HEK293T (cell line): ENCODE results near the gene TSPAN12.

Experiments
- BHLHE40 ChIP-seq: fragments of 450-650 bp; IDR thresholded peaks from 2 replicates; pipeline ENCODE4 v1.6.1; 2016; ENCODE audit warnings: mild to moderate bottlenecking, moderate library complexity, borderline replicate concordance
- ELF4 ChIP-seq: fragments of 450-650 bp; IDR thresholded peaks from 2 replicates; pipeline ENCODE4 v1.6.1; 2017; ENCODE audit warnings: antibody characterized with exemption
- FOXA1 ChIP-seq: fragments of 450-650 bp; IDR thresholded peaks from 2 replicates; pipeline ENCODE4 v1.6.1; 2016; ENCODE audit warnings: mild to moderate bottlenecking
- FOXM1 ChIP-seq: fragments of 450-650 bp; IDR thresholded peaks from 2 replicates; pipeline ENCODE4 v1.6.1; 2017; ENCODE audit warnings: mild to moderate bottlenecking, borderline replicate concordance
- L3MBTL2 ChIP-seq: fragments of 450-650 bp; conservative IDR thresholded peaks from 2 replicates; pipeline ENCODE4 v1.6.1; 2016; ENCODE audit warnings: mild to moderate bottlenecking
- SUZ12 ChIP-seq: fragments of 450-650 bp; IDR thresholded peaks from 2 replicates; pipeline ENCODE4 v1.6.1; 2016; ENCODE audit warnings: mild to moderate bottlenecking
- TF ChIP-seq, protein P1 (sequence below): fragments of 450-650 bp; IDR thresholded peaks from 2 replicates; pipeline ENCODE4 v1.6.1; 2016

- TF ChIP-seq BHLHE40 (no peak), L3MBTL2 (no peak), SUZ12 (no peak), FOXA1 (no peak), ELF4 (no peak), FOXM1 (no peak)
- TF ChIP-seq, protein P1, sequence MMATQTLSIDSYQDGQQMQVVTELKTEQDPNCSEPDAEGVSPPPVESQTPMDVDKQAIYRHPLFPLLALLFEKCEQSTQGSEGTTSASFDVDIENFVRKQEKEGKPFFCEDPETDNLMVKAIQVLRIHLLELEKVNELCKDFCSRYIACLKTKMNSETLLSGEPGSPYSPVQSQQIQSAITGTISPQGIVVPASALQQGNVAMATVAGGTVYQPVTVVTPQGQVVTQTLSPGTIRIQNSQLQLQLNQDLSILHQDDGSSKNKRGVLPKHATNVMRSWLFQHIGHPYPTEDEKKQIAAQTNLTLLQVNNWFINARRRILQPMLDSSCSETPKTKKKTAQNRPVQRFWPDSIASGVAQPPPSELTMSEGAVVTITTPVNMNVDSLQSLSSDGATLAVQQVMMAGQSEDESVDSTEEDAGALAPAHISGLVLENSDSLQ: peak; percentile 49; the same call in 1 of the 2 replicates
These were observed 6.4 kb upstream of the TSPAN12 start for GRCh38 chr7:120864141-120864900.
